EH (cell line): ENCODE measurements around the gene BRIP1.

ENCODE experiments used
- DNase-seq: peaks from one replicate; pipeline ENCODE4 v3.0.0-alpha.2; 2015; ENCODE audit warnings: low read depth

The BRIP1 gene

GRCh38 chr17:61863801-61864126, 436 bp upstream of the BRIP1 start:
- DNase-seq = no peak

DNA sequence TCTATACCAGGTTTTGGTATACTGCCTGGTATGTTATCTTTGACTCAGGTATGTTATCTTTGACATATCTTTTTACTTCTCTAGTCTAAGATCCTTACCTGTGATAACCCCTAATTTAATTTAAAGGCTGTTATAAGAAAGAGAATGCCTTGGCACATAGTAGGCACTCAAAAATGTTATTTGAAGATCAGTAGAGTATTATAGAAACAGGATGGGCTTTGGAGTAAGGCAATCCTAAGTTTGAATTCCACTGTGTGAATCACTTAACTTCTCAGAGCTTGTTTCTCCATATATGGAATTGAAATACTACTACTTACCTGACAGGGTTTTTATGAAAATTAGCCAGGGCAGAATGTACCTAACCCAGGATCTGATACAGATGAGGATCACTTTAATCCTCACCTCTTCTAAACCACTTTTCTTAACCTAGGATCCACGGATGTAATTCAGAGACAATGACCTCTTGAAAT, 1.2 kb downstream of the BRIP1 start:
- DNase-seq = peak; percentile 63

DNA sequence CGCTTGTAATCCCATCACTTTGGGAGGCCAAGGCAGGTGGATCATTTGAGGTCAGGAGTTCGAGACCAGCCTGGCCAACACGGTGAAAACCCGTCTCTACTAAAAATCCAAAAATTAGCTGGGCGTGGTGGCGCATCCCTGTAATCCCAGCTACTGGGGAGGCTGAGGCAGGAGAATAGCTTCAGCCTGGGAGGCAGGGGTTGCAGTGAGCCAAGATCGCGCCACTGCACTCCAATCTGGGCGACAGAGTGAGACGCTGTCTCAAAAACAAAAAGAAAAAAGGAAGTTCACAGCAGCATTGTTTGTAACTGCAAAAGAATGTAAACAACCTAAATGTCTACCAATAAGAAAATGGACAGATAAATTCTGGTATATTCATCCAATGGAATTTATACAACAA, 2.9 kb downstream of the BRIP1 start:
- peak; percentile 3 for DNase-seq

DNA sequence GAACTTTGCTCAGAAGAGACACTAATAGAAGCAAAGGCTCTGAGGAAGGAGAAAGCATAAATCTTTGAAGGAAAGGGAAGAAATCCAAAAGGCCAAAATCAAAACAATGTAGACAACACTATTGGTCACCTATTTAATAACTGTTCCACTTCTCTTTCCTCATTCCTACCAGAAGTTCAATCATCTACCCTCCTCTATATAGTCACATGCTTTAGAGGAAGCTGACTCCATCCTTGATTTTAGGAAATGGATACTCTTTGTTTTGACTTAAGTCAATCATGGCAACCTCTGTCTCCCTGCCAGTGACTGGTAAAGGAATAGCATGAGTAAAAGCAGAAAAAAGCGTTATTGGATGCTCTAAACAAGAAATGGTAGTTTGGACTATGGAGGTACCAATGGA, 7.3 kb downstream of the BRIP1 start:
- DNase-seq = no peak

GRCh38 chr17:61852857-61853256, 10.5 kb downstream of the BRIP1 start:
- no peak for DNase-seq

GRCh38 chr17:61849674-61850073, 13.7 kb downstream of the BRIP1 start:
- DNase-seq = peak; percentile 25

GRCh38 chr17:61848896-61849295, 14.4 kb downstream of the BRIP1 start:
- no peak for DNase-seq

DNA sequence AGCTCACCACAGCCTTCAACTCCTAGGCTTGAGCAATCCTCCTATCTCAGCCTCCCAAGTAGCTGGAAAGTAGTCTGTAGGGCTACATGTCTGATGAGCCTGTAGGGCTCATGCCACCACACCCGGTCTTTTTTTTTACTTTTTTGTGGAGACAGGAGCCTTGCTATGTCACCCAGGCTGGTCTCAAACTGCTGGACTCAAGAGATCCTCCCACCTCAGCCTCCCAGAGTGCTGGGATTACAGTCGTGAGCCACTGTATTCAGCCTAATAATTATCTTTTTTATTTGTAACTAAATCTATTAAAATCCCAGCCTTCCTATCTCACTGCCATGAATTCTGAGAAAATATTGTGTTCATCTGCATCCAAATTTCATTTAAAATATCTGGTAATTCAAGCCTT, 15.1 kb downstream of the BRIP1 start:
- DNase-seq = no peak

GRCh38 chr17:61847659-61848058, 15.7 kb downstream of the BRIP1 start:
- DNase-seq = no peak

DNA sequence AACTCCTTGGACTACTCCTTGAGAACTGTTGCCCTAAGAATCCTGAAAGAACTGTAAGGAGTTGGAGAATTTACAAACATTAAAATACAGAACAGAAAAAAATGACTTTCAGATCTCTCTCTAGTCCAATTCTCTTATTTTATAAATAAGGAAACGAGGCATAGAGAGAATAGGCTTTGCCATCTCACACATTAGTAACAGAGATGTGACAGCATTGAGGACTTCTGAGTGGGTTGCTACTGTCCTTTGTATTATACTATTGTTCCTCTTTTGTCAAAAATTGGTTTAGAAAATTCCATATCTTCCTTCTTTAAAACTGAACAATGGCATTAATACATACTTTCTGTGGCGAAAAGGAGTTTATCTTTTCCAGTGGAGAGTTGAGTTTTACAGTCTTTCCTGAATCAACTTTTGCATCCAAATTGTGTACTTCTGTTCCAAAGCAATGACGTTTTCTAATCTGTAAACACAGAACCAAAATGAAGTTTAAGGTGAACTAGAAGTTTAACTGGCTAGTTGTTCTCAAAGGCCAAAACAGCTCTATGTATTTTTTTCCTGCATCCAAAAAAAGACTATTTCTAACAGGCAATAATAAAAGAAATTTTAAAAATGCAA, 16.5 kb downstream of the BRIP1 start:
- no peak for DNase-seq

DNA sequence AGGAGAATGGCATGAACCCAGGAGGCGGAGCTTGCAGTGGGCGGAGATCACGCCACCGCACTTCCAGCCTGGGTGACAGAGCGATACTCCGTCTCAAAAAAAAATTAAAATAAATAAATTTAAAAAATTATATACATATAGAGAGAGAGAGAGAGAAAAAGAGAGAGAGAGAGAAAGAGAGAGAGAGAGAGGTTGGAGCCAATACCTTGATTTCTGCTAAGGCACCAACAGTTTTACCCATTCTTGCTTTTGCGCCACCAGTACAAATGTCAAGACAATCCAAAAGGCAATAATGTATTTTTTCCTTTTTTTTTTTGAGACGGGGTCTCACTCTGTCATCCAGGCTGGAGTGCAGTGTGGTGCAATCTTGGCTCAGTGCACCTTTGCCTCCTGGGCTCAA, 17.2 kb downstream of the BRIP1 start:
- DNase-seq = no peak

GRCh38 chr17:61843435-61843834, 19.9 kb downstream of the BRIP1 start:
- DNase-seq = no peak

DNA sequence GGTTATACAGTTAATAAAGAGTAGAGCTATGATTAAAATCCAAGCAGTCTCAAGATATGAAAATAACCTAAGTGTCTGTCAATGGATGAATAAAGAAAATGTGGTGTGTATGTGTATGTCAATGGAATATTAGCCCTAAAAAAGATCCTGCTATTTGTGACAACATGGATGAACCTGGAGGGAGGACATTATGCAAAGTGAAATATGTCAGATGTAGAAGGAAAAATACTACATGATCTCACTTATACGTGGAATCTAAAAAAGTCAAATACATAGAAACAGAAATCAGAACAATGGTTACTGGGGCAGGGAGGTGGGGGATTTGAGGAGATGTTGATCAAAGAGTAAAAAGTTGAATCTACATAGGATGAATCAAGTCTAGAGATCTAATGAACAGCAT, 20.4 kb downstream of the BRIP1 start:
- no peak for DNase-seq

- DNase-seq = no peak
Observed at GRCh38 chr17:61839300-61839786, 24.0 kb downstream of the BRIP1 start.

DNA sequence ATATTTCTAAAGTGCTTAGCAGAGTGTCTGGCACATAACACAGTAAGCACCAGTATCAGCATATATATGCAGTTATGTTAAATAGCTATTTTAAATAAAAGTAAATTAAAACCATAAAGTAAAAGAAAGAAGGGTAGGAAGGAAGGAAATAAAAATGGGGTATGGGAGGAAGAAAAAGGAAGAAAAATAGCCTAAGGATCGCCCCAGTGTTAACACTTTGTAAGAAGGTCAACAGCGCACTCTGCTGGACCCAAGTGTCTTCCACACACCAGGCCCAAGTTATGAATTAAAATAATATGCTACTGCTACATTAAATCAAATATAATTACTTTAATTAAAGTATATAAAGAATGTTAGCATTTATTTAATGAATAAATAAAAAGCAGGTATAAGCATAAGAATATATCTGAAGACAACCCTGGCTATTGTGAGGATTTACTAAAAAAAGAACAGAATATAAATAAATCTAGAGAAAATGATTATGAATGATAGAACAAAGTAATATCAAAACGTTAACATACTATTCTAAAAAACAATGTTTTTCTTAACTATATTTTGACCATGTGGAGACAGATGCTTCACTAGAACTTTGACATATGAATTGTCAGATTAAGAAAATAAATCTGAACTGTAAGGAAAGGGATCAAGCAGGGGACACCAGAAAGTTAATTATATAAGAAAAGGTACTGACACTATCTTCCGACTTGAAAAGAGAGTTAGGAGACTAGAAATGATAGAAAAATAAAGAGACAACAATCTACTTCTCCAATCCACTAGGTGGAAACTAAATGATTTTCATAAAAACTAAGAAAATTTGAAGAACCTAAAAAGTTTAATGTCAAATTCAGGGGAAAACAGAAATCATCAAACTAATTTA, 25.9 kb downstream of the BRIP1 start:
- peak; percentile 77 for DNase-seq

GRCh38 chr17:61836266-61837174, 26.8 kb downstream of the BRIP1 start:
- no peak for DNase-seq

DNA sequence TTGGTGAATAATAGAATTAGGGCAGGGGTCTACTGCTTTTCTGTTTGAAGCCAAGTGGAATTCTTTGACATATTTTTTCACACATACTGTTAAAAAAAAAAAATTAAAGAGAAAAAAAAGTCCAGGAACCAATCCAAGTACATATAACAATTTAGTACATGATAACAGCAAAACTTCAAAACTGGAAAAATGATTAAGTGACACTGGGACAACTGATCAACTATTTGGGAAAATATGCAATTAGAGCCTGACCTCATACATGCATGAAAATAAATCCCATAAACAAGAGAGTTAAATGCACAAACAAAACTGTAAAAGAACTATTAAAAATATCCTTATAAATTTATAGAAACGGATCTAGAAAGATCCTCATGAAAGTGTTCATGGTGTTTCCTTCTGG, 27.7 kb downstream of the BRIP1 start:
- no peak for DNase-seq

- no peak for DNase-seq
Observed at GRCh38 chr17:61834610-61835009, 28.7 kb downstream of the BRIP1 start.

- DNase-seq = peak; percentile 93
Observed at GRCh38 chr17:61833536-61834193, 29.7 kb downstream of the BRIP1 start.

DNA sequence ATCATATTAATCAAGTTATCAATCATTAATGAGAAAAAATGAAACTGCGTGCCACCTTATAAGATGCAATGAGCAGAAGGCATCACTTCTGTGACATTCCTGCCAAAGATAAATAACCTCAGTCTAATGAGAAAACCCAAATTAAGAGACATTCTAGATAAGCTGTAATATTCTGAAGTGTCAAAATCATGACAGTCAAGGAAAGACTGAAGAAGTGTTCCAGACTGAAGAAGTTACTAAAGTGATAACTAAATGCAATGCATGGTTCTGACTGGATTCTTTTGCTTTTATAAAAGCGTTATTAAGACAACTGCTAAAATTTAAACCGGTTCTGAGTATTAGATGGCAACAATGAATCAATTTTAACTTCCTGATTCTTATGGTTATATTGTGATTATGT, 30.9 kb downstream of the BRIP1 start:
- DNase-seq = no peak

DNA sequence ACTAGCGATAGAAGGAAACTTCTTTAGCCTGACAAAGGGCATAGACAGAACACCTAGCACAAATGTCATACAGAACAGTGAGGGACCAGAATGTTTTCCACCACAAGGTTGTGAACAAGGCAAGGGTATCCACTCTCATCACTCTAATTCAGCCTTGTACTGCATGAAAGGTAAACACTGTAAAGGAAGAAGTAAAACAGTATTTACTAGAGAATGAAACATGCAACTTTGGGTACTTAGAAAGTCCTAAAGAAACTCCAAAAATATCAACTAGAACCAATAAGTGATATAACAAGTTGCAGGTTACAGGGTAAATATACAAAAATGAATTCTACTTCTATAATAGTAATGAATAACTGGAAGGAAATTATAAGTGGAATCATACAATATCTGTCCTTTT, 32.2 kb downstream of the BRIP1 start:
- no peak for DNase-seq

GRCh38 chr17:61828694-61829093, 34.6 kb downstream of the BRIP1 start:
- no peak for DNase-seq
